Cerebellar cortex (tissue), 1 donor: ENCODE data around the gene KIF1A.

Source experiments
- DNase-seq: peaks from one replicate; pipeline ENCODE4 v3.0.0-alpha.2; 2015; ENCODE audit warnings: low spot score

KIF1A gene

DNA sequence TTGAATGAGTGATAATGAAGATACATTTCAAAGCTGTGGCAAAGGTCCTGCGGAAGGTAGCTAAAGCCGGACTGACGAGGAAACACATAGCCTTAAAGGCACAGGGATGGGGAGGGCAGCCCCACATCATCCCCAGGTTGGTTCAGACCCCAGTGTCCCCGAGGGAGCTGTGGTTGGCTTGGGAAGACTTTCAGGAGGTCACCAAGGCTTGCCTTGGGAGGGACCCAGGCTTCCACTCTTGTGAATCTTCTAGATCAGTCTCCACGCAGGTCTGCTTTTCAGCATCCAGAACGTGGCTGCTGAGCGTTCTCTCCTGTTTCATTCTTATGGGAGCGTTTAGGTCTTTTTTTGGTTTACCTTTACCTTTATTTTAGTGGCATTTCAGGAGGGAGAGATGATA lies 16.8 kb downstream of the KIF1A start:
- no peak for DNase-seq

GRCh38 chr2:240799033-240799820 lies 20.8 kb downstream of the KIF1A start:
- no peak for DNase-seq

- DNase-seq: no peak
These were observed 21.6 kb downstream of the KIF1A start for GRCh38 chr2:240798327-240798905.

DNA sequence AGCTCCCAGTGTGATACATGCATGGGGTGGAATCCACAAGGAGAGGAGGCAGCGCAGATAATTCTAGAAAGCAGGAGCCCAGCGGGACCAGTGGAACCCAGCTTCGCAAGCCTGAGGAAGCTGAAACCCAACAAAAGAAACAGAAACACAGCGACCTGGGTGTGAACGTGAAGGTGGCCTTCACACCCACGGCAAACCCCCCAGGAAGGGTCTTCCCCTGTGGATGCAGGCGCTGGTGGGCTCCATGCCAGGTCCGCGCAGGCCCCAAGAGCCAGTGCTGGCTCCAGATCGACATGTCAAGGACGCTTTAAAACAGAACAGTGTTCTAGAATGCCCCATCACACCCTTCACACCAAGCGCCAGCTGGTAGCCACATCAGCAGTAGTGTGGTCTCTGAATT lies 22.1 kb downstream of the KIF1A start:
- no peak for DNase-seq

GRCh38 chr2:240797500-240797895 lies 22.5 kb downstream of the KIF1A start:
- DNase-seq: no peak

DNA sequence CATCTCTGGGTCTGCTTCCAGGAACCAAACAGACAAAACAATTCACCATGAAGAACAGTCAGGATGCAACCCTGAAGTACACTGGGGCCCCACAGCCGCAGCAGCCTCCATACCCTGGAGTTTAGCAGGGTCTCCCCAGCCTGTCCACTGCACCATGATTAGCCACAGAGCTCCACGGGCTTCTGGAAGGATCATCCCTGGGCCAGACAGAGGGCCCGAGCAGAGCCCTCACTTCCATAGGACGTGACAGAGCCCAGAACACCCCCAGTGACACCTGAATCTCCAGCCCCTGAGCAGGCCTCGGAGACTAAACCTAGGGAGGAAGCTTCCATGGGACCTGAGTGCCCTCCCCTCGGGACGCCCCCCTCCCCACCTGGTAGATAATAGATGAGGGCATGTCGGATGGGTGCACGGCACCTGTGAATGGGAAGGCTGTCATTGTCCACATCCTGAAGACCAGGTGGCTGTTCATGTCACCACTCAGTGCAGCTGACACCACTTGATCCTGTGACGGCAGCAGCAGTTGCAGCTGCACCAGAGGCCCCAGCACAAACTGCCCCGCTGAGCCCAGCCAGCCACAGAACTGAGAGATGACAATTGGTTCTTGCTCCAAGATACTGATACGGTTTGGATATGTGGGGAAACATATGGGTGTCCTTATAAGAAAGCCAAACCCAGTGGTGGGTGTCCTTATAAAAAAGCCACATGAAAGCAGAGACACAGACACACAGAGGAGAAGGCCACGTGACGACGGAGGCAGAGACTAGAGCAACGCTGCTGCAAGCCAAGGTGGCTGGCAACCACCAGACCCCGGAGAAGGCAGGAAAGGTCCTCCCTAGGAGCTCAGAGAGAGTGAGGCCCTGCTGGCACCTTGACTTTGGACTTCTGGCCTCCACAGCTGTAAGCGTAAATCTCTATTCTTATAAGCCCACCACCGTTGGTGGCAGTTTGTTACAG lies 23.2 kb downstream of the KIF1A start:
- DNase-seq: no peak

GRCh38 chr2:240795916-240796510 lies 24.0 kb downstream of the KIF1A start:
- DNase-seq: no peak

DNA sequence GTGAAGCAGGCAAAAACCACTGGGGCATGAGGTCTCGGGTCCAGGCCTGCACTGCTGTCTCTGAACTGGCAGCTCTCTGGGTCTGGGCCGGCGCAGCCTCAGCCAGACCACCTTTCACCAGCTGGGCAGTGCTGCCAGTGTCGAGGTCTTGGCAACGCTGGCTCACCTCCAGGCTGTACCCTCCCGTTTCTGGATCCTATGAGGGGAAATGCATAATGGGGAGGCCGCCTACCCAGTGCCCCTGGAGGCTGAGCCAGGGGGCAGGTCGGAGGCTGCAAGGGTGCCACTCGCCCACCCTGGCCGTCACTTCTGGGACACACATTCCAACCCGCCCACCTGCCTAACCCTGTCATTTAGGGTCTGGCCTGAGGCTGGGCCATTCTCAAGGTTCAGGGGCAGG lies 24.6 kb downstream of the KIF1A start:
- no peak for DNase-seq

GRCh38 chr2:240794178-240794721 lies 25.8 kb downstream of the KIF1A start:
- DNase-seq: no peak

- DNase-seq: no peak
These were observed 26.5 kb downstream of the KIF1A start for GRCh38 chr2:240793313-240794177.

- no peak for DNase-seq
These were observed 27.2 kb downstream of the KIF1A start for GRCh38 chr2:240792629-240793312.

- DNase-seq: peak; percentile 51
These were observed 28.0 kb downstream of the KIF1A start for GRCh38 chr2:240791821-240792628.

GRCh38 chr2:240791221-240791800 lies 28.7 kb downstream of the KIF1A start:
- no peak for DNase-seq

GRCh38 chr2:240790370-240791220 lies 29.4 kb downstream of the KIF1A start:
- no peak for DNase-seq

DNA sequence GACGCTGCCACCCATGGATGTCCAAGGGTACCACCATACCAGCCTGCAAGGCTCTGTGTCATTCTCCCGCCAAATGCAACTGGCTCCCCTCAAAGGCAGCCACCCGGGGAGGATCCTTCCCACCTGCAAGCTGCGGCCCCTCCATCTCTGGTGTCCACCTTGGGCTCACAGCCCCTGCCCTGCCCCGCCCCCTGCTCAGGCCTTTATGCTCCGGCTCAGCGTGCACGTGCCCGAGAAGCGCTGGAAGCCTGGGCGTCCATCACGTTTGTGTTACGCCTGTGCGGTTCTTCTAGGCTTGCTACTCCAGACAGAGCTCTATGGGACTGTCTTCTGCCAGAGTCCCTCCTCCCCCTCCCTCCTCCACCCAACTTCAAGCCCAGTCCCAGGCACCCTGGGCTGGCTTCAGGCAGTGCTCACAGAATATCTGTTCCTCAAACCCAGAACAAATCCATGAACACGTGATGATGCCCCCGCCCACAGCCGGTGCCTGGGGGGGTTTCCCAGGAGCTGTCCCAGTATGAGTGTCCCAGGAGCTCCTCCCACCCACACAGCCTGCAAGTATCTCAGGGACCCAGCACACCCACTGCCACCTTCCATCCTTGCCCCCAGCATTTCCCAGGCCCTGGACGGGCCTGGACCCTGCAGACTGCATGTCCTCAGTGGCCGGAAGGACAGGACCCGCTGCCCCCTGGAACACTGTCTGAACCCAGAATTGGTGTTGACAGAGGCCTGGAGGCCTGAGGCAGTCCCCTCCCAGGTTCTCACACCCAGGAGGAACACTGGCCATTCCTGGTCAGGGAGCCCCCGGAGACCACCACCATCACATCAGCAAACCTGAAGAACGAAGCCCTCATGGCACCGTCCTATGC lies 30.3 kb downstream of the KIF1A start:
- no peak for DNase-seq

DNA sequence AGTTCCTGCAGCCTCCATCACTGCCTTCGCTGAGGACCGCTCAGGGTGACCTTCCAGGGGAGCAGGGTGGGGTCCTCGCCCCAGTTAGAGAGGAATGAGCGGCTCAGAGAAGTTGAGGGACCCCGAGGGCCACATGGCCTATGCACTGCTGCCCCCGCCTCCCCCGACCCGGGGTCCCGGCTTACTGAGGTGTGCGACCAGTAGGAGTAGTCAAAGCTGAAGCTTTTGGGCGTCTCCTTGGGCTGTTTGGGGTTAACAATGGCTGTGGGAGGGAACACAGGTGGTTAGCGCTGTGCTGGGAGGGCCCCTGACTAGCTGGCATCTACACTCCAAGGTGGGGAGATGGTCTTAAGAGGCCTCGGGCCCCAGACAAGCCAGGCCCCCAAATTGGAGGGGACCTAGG lies 31.0 kb downstream of the KIF1A start:
- DNase-seq: no peak

DNA sequence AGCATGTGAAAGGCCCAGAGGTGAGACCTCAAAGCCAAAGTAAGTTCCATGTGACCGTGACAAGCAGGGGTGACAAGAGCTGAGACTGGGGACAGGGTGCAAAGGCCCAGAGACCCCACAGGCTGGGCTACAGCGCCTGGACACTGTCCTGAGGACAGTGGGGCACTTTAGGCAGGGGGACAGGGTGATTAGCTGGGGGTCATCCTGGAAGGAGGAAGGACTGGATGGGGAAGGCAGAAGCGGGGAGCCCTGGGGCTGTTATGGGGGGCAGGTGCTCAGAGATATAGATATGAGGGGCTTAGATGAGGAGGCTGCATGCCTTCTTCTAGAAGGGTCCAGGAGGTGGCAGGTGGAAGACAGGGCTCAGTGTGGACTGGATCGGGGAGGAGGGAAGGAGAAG lies 31.5 kb downstream of the KIF1A start:
- no peak for DNase-seq
